Breast epithelium (tissue), 3 donors: Measurements from ENCODE around the gene AFG3L2.

Source experiments
- POLR2AphosphoS5 ChIP-seq, 3 donors: sonication (generic); formaldehyde crosslinking; IDR thresholded peaks; one replicate each; pipeline ENCODE4 v1.6.1; 2017; ENCODE audit warnings: antibody characterized with exemption in 3 of 3
- TF ChIP-seq, protein P1 (sequence below), 3 donors: fragments of 450-650 bp; IDR thresholded peaks; one replicate each; pipeline ENCODE4 v1.5.1; 2016 to 2017; ENCODE audit warnings: antibody characterized with exemption in 3 of 3, mild to moderate bottlenecking in 3 of 3, moderate library complexity in 3 of 3

DNA sequence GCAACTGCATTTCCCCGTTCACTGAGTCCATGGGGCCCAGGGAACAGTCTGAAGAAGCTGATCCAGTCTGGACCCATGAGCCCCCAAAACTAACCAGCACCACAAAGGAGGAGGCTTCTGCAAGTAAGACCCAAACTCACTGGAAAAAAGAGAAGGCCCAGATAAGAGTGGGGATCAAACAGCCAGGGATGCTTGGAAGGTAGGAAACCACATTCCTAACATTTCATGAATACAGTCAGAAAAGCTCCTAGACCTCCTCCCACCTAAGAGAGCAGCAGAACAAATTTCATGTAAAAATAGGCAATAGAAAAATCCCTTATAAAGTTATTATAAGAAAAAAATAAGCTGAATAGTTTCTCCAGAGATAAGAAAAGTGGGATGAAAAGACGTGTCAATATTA is 38.6 kb downstream of the AFG3L2 start:
- TF ChIP-seq, protein P1, sequence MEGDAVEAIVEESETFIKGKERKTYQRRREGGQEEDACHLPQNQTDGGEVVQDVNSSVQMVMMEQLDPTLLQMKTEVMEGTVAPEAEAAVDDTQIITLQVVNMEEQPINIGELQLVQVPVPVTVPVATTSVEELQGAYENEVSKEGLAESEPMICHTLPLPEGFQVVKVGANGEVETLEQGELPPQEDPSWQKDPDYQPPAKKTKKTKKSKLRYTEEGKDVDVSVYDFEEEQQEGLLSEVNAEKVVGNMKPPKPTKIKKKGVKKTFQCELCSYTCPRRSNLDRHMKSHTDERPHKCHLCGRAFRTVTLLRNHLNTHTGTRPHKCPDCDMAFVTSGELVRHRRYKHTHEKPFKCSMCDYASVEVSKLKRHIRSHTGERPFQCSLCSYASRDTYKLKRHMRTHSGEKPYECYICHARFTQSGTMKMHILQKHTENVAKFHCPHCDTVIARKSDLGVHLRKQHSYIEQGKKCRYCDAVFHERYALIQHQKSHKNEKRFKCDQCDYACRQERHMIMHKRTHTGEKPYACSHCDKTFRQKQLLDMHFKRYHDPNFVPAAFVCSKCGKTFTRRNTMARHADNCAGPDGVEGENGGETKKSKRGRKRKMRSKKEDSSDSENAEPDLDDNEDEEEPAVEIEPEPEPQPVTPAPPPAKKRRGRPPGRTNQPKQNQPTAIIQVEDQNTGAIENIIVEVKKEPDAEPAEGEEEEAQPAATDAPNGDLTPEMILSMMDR (IDR thresholded peaks at IDR 0.05) = no peak
- no peak for TF ChIP-seq POLR2AphosphoS5 (IDR thresholded peaks at IDR 0.05)
